EL (cell line): ENCODE results near the gene BMERB1.
"Not testable (repeated sequence)": the region's sequence is repeated elsewhere in the genome, so short reads cannot be mapped to it uniquely, and the experiment has no call there.

Experiments
- DNase-seq: peaks from one replicate; pipeline ENCODE4 v3.0.0-alpha.2; 2016

BMERB1 gene

DNA sequence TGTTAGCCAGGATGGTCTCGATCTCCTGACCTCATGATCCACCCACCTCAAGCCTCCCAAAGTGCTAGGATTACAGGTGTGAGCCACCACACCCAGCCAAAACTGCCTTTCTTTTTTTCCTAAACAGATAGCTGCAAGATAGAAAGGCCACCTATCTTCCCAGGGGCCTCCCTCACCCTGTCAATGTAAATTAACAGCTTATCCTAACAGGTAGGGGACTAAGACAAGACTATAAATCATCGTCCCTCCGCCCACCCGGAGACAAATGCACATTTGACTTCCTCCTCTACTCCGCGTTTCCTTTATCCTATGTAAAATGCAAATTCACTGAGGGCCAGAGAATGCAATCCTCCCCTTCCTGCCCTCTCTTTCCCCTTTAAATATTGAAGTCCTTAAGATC lies 137.2 kb downstream of the BMERB1 start:
- DNase-seq = no peak

DNA sequence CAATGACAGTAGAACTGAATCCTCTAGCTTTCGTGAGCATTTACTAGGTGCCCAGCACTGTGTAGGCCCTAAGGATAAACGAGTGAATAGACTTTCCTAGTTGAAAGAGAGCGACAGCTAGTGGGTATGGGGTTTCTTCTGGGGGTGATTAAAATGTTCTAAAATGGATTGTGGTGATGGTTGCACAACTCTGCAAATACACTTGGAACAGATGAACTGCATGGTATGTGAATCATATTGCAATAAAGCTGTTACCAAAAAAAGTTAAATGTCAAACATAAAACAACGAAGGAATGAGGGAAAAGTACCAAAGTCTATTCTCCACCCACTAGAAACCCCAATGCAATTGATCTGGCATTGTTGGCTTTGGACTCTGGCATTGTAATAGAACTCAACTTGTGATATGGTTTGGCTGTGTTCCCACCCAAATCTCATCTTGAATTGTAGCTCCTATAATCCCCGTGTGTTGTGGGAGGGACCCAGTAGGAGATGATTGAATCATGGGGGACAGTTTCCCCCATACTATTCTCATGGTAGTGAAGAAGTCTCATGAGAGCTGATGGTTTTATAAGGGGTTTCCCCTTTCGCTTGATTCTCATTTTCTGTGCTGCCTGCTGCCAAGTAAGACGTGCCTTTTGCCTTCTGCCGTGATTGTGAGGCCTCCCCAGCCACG lies 138.1 kb downstream of the BMERB1 start:
- peak; percentile 17 for DNase-seq

DNA sequence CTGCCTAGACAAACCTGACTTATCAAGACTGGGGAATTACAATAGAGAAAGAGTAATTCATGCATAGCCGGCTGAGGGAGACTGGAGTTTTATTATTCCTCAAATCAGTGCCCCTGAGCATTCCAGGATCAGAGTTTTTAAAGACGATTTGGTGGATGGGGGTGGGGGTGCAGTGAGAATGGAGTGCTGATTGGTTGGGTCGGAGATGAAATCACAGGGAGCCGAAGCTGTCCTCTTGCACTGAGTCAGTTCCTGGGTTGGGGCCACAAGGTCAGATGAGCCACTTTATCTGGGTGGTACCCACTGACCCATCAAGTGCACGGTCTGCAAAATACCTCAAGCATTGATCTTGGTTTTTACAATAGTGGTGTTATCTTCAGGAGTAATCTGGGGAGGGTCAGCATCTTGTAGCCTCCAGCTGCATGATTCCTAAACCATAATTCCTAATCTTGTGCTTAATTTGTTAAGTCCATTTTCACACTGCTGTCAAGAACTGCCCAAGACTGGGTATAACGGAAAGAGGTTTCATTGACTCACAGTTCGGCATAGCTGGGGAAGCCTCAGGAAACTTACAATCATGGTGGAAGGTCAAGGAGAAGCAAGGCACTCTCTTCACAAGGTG lies 139.0 kb downstream of the BMERB1 start:
- DNase-seq = no peak

DNA sequence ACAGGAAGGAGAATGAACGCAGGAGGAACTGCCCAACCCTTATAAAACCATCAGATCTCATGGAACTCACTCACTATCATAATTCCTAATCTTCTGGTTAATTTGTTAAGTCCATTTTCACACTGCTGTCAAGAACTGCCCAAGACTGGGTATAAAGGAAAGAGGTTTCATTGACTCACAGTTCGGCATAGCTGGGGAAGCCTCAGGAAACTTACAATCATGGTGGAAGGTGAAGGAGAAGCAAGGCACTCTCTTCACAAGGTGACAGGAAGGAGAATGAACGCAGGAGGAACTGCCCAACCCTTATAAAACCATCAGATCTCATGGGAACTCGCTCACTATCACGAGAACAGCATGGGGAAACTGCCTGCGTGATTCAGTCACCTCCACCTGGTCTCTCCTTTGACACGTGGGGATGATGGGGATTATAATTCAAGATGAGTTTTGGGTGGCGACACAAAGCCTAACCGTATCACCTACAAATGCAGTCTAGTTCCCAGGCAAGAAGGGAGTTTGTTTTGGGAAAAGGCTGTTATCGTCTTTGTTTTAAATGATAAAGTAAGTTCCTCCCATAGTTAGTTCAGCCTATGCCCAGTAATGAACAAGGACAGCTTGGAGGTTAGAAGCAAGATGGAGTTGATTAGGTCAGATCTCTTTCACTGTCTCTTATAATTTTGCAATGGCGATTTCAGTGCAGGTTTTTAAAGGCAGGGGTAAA lies 139.7 kb downstream of the BMERB1 start:
- DNase-seq = not testable (repeated sequence)

DNA sequence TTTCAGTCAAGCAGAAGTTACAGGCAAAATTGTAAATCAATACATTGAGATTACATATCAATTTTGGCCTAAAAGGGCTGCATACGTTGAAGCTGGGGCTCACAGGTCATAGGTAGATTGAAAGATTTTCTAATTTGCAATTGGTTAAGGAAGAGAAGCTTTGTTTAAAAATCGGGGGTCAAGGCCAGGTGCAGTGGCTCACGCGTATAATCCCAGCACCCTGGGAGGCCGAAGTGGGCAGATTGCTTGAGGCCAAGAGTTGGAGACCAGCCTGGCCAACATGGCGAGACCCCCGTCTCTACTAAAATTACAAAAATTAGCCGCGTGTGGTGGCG lies 140.2 kb downstream of the BMERB1 start:
- no peak for DNase-seq

DNA sequence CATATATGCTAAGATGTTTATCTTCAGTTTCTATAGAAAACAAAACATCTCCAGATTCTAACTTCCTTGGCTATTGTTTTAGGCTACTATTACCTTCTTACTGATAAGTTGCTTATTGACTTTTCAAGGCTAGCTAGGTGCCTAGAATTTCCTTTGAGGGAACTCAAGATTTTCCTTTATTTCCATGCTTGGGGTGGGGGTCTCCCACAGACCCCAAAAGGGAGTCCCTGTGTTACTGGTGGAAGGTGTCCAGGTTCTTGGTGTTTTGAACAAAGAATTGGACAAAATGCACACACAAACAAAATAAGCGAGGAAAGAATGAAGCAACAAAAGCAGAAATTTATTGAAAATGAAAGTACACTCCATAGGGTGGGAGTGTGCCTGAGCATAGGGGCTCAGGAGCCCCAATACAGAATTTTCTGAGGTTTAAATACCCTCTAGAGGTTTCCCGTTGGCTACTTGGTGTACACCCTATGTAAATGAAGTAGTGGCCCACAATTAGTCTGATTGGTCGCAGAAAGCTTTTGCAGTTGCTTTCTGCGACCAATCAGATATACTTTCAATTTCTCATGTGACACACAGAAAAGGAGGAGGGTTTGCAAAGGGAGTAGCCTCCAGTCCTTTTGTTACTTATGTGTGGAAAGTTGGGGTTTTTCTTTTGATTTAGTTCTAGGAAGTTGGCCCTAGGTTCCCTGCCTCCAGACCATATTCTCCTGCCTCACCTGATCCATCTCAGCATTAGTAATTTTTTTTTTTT lies 141.1 kb downstream of the BMERB1 start:
- no peak for DNase-seq

DNA sequence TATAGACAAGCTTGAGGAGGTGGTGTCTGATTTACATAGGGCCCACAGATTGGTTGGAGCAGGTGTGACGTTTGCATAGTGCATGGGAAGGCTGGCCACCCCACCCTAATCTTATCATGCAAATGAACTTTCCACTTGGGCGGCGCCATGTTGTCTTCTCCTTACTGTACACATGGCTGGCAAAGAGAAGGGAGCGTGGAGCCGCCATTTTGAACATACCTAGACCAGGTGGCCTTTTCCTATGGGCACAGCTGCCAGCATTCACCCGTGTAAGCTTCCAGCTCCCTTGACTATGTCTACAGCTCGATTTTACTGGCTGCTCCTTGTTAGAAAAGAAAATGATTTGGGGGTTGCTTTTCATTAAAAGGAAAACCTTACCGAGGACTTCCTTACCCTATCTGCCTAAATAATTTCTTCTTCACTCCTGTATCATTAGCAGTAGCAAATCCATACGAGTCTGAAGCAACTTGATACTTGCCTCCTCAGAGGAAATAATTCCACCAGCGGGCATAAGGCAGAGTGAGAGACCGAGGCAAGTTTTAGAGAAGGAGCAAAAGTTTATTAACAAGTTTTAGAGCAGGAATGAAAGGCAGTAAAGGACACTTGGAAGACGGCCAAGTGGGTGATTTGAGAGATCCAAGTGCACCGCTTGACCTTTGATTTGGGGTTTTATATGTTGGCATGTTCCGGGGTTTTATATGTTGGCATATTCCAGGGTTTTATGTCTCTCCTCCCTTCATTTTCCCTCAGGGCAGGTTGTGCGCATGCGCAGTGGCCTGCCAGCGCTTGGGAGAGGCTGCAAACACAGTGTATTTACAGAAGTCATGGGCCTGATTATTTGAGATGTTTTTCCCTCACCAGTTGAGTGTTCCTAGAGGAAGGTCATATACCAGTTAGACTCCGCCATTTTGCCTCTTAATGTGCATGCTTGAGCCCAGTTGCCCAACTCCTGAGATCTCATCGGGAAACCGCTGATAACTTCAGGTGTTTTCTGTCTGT lies 142.9 kb downstream of the BMERB1 start:
- DNase-seq = no peak

DNA sequence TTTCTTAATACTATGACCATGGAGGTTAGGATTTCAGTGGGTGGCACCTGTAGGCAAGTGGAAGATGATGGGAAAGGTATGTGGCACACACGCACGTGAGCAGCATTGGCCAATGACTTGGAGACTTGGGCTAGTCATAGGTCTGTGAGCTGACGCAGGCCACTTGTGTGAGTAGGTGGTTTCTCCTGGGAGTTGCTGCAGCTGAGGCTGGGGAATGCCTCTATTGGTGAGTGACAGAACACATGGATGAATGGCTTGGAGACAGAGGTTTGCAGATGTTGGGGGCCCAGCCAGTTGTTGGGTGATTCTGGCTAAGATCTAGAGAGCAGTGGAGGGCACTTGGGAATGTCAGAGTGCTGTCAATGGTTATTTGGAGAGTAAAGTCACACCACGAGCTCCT lies 144.4 kb downstream of the BMERB1 start:
- DNase-seq = no peak

DNA sequence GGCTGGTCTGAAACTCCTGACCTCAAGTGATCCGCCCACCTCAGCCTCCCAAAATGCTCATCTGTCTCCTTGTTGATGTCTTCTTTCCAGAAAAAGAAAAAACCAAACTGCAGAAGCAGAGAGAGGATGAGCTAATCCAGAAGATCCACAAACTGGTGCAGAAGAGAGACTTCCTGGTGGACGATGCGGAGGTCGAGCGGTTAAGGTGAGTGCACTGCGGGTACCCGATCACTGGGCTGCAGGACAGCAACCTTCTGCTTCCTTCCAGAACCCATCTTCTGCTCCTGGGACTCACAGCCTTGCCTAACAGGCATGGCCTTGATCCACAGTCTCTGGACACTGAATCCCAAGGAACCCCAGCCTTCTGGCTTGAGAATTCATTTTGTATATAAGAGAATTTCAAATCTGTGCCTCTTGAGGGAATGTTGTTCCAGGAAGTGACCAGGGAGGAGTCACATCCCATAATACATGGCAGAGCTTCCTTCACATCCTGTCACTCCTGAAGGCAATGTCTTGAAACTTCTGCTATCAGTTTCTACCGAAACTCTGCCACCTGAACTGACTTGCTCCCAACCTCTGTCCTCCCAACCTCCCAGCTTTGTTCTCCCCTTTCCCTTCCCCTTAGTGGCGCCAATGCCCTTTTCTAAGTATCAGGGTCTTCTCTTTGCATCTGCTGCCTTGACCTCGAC lies 146.9 kb downstream of the BMERB1 start:
- DNase-seq = no peak

DNA sequence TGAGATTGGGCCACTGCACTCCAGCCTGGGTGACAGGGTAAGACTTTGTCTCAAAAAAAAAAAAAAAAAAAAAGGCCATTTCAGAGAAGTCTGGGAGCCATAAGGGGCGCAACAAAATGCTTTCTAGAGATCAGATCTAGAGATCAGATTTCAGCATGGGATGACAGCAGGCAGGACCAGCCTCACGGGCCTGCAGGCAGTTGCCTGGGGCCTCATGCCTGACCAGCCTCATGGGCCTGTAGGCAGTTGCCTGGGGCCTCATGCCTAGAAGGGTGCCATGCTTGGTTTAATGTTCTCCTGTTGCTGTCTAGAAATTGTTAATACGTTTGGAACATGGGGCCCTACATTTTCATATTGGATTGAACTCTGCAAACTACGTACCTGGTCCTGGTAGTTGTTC lies 149.1 kb downstream of the BMERB1 start:
- DNase-seq = no peak

DNA sequence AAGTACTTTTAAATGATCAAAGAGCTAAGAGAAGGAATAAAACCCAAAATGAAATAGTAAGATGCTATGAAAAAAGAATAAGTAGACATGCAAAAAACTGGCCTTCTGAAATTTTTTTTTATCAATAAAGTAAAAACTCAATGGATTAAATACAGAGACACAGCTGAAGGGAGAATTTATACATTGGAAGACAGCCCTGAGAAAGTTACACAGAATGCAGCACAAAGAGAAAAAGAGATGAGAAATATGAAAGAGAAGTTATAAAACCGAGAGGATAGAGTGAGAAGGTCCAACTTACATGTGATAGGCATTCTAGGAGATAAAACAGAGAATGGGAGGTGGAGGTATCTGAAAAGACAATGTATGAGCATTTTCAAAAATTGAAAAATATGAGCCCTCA lies 151.6 kb downstream of the BMERB1 start:
- DNase-seq = no peak

DNA sequence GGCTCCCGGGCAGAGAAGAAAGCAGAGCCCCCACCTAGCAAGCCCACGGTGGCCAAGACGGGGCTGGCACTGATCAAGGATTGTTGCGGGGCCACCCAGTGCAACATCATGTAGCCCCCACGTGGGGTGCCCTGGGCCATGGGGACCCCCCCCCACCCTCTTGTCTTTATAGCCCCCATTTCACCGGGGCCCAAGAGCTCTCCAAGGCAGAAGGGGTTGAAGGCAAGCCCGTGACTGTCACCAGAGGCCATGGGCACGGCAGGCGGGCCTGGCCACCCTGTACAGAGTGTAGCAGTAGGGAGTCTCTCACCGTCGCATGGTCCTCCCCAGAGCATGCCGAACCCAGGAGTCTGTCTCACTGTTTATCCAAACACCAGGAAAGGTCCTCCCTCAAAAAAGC lies 152.3 kb downstream of the BMERB1 start:
- DNase-seq = no peak

DNA sequence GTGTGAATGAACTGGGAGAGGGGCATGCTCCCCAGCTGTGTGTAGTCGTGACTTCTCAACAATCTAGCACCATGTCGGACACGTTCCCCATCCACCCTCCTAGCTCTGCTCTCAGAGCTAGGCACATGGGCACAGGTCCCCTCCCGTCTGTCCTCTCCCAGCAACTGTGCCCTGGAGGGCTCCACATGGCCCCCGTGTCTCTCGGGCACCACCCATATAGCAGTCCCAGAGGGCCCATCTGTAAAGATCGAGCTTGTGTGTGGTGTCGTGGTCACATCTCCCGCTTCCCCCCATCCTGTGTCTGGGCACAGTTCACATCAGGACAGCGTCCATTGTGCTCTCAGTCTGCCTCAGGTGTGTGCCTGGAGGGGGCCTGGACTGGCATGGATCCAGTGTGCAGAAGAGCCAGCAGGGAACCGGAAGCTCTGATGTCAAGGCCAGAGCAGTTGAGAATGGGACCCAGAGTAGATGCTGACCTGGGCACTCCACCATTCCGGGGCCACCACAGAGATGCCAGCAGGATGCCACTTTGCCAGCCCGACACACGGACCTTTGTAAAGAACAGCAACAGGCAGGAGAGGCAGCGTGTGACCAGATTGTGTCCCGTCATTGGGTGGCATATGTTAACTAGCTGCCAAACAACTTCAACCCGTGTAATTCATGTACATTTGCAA lies 152.9 kb downstream of the BMERB1 start:
- no peak for DNase-seq

DNA sequence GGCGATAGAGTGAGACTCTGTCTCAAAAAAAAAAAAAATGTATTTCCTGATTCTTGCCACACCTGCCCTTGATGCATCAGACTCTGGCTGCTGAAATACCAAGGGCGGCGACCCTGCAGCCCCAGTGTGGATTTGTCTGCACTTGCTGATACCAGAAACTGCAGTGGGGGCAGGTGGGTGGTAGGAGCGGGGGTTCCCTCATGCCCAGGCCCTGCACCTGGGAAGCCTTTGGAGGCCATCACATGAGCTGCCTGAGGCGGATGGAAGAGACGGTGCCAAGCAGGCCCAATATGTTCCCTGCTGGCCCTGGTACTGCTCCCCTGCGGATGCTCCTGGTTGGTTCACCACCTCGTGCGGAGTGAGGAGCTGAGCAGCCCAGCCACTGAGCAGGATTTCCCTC lies 157.9 kb downstream of the BMERB1 start:
- DNase-seq = no peak

DNA sequence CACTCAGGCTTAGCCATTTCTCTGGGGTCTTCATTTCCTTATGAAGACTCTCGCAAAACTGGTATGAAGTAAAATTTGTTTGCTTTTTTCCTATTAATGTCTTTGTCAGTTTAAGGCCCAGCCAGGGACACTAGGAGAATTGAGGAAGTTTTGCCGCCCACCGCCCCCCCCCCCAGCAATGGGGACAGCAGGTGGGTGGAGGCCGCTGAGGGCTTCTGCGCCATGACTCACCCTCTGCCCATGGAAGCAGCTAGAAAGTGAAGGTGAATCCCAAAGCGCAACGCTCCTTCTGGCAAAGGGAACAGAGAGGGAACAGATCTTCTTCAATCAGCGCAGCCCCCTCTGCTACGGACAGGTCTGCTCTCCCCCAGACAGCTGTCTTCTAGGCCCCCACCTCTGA lies 158.8 kb downstream of the BMERB1 start:
- no peak for DNase-seq

DNA sequence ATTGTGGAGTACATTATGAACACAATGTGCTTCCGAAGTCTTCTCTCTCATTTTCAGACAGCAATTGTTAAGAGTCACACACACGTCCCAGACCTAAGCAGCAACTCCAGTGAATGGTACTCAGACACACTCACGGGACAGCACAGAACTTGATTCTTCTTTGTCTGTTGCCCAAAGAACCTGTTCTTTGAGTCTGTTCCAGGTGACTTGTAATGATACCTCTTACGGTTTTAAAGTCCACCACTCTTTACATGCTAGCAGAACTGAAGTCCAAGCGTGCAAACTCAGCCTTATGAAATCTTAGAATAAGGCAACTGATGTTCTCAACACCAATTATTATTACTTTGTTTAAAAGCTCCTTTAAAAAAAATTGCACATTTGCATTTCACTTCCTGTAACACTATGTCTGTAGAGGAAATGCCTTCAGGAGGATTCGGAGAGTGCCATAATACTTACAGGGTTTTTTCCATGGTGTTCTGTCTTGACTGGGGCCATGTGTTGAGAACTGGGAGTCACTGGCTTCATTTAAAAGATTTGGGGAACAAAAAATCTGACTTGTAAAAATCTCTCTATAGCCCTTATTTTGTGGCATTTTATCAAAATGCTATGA lies 160.4 kb downstream of the BMERB1 start:
- no peak for DNase-seq

DNA sequence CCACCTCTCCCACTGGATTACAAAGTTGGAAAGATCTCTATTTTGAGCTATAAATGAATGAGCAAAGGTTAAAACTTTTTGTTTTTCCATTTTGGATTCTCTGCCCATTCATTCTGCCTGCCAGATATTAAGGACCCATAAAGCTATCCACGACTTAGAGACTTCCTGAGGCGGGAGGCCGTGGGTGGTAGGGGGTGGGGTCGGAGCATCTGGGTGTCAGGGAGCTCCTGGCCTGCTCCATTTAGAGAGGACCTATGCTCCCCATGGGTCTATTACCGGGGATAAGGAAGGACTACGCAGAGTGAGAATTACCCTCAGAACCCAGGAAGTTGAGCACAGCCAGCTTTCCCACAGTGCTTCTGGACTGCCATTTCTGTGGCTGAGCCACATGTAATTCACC lies 162.7 kb downstream of the BMERB1 start:
- DNase-seq = no peak

DNA sequence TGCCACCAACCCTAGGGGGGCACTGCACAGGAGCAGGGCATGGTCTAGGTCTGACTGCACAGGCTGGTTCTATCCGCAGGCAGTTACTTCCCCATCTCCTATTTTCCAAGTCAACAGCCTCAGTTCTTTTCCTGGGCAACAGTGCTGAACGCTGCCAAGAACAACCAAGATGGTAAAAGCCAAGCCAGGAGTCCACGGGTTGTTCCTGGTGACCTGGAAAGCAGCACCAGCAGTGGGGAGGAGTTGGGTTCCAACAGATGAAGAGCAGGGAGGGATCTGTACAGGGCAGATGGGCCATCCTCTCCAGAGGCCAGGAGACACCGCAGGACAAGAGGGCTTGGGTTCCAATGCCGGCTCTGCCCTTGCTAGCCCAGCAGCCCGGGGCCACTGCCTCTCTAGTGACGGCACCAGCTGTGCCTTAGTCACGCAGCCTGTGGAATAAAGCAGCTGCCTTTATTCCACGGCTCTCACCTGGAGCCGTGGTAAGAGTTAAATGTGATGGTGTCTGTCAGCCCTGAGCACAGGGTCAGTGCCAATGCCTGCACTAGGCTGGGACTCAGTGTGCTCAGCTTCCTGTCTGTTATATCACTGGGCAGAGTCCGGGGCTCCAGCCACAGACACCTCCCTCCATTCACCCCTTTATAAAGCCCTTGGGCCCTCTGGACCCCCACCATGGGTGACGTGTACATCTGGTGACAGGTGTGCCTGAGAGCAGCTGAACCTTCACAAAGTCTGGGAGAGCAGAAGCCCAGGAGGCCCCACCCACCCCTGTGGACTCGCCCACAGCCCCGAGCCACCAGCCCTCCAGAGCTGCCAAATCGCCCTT lies 163.6 kb downstream of the BMERB1 start:
- no peak for DNase-seq

DNA sequence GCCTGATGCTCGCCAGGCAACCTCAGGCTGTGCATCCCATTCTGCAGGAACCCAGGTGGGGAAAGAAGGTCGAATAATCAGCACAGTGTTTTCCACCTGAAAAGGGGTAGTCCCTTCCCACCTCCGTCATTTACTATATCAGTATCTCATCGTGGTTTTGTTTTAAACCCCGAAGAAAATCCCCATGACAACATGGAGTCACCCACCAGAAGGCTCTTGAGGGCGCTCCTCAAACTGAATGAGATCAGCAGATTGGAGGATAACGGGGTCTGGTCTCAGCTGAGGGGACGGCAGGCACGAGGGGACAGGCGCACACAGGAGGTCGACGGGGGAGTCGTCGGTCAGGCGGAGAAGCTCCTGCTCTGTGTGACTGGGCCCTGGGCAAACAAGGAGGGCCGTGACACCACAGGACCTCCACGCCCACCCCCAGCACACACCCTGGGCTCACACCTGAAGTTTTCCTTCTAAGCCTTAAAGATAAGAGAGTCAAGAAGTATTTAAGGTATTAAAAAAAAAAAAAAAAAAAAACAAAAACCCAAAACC lies 164.3 kb downstream of the BMERB1 start:
- no peak for DNase-seq
